Activated T-cell treated with anti-CD3 and anti-CD28 coated beads for 4 hours (primary cell): ENCODE data around the gene AOPEP.
"Not testable (repeated sequence)": the region's sequence is repeated elsewhere in the genome, so short reads cannot be mapped to it uniquely, and the experiment has no call there.

Experiments used
- DNase-seq: peaks from one replicate; pipeline ENCODE4 v3.0.0-alpha.2; 2020

AOPEP gene

DNA sequence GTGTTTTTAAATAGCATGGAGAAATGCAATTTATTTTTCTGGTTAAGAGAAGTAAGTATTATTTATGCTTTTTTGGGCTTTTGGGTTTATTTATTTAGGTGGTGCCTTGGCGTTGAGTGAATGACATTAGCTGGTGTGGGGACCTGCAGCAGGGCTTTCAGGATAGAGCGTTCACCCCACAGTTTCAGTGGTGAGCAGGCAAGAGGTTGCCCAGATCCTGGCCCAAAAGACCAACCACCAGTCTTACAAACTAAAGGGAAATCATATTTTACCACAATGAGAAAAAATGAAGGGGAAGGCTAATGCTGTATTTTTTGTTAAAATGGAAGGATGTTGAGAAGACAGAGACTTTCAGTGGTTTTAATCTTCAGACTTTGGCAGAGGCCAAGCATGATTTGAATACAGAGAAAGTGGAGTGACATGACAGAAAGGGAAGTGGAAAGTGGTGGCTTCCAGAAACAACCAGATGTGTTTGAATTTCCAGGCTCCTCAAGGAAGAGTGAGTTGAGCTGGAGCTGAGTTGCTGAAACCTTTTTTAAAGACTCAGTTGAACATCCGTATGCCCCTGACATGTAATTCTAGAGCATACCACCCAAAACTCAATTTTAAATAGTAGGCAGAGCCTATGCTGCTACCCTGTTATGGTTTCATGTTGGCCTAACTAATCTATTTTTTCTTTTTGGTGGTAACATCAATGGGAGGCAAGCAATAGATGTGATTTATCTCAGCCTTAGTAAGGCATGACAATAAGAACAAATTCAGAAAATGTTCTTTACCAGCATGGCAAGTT, 94.8 kb downstream of the AOPEP start:
- DNase-seq = no peak

DNA sequence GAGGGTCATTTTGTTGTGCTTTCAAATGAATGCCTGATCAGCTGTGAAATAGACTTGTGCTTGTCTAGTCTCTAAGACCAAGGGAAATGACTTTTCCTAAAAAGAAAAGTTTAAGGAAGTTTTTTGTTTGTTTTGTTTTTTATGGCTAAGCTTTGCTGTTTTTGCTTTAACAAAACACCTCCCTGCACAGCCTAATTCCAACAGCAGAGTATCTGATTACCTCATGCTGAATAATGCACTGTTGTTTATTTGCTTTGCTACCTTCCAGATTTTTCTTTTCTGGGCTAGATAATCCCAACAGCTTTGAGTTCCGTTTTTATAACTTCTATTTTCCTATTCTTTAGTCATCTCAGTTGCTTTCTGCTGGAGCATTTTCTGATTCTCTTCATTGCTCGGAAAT, 95.8 kb downstream of the AOPEP start:
- DNase-seq = no peak

DNA sequence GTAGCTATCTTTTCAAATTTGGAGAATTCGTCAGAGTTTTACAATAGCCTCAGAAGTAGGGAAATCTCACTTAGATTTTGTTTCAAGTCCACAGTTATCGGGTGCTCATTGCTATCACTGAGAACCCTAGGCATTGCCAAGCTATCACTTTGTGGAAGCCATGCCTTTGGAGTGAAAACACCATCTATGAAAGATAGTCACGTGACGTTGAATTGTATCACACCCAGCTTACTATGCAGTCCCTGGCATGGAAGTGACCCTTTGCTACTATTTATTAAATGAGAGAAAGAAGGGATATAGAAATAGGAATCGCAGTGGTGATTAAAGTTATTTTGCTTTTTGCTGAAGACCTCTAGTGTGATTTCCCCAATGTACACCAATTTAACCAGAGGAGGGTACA, 97.2 kb downstream of the AOPEP start:
- no peak for DNase-seq

DNA sequence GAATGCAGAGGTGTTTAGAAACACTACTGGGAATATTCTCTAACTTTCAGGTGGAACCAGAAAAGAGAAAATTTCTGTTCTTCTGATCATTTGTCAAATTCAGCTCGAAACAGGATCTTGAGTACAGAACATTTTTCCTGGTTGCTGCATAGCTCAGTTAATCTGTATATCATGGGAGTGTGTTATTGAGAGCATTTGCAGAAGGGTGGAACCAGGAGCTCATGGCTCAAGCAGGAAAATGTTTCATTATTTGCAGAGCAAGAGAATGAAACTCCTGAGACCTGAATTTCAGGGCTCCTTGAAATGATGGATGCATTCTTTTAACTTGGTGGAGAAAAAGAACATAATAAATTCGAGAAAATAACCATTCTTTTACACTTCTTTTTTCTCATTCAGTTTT, 97.9 kb downstream of the AOPEP start:
- no peak for DNase-seq

DNA sequence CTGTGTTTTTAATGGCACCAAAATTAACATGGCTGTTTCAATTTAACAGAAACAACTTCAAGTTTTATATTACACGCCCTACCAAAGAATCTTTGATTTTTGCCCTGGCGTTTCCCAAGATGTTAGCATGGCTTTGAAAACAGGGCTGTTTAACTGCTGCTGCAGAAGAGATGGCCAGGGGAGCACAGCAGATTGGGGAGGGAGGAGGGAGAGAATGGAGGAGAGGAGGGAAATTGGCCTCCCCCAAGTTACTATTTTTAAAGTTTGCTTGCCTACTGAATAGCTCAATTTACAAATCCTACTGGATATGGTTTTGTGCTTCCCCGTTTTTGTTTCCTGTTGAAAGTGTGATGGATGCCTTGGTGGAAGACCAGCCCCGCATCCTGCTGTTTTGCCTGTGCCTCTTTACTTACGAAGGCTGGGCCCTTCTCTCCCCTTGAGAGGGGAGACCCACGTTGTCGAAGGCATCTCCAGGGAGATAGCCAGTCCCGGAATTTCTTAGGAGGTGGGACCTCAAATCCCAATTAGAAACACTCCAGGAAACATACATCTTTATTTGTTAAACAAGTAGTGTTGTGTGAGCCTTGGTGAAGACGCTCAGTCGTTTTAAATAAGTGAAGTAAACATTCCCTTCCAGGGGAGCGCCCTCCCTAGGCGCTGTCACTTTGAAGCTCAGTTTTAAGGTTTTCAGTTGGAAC, 98.6 kb downstream of the AOPEP start:
- DNase-seq = no peak

DNA sequence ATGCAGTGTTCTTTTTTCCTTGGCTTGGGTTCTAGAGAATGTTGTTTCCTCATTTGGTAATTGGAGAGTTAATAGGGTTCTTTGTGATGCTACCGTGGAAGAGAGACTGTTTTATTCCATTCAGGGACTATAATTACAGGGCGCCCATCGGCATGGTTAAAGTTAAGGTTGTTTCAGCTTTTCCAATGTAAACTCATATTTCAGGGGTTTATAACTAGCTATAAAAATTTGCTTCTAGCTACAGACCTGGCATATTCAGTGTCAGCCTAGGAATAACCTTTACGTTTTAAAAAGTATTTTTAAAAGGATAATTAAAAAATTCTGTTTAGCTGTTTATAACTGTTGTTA, 99.1 kb downstream of the AOPEP start:
- no peak for DNase-seq

DNA sequence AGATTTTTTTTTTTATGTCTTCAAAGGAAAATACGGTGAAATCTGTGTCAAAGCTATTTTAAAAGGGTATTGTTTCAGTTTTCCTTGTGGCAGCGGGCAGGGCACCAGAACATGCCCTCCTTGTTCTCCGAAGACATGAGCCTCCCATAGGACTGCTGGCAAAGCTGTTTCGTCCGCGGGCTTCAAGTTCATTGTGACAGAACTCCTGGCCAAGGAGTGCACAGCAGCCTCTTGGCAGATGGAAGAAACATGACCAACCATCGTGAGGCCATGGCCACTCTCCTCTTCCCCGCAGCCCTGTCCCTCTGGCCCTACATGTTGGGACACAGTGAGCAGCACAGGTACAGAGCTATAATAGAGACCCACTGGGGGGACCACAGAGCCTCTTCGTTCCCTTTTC, 99.5 kb downstream of the AOPEP start:
- DNase-seq = no peak

DNA sequence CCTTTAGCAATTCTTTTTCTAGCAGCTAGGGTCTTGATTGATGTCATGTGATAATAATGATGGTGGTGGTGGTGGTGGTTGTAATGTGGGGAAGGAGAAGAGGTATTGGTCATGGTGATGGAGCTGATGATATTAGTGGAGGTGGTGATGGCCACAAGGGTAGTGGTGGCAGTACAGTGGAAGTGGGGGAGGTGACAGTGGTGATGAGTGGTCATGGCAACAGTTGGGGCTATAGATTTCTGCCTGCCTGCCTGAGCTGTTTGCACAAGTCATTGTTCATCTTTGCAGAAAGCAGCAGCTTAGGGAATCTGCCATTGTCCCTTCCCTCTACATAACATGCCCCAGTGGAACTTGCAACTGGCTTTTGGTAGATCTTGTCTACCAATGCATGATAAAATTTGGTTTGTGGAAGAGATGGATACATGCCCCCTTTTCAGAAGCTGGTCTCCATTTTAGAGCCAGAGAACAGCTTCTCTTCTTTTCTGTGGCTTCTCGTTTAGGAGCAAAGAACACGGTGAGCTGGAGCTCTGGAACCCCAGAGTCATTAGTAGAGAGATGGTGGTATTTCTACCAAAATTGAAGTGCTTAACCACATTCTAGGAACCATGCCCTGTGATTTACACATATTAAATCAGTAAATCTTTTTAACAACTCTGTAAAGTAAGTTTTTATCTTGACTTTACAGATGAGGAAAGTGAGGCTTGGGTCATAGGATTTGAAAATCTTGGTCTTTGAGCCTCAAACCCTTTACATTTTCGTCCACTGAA, 100.3 kb downstream of the AOPEP start:
- DNase-seq = no peak

DNA sequence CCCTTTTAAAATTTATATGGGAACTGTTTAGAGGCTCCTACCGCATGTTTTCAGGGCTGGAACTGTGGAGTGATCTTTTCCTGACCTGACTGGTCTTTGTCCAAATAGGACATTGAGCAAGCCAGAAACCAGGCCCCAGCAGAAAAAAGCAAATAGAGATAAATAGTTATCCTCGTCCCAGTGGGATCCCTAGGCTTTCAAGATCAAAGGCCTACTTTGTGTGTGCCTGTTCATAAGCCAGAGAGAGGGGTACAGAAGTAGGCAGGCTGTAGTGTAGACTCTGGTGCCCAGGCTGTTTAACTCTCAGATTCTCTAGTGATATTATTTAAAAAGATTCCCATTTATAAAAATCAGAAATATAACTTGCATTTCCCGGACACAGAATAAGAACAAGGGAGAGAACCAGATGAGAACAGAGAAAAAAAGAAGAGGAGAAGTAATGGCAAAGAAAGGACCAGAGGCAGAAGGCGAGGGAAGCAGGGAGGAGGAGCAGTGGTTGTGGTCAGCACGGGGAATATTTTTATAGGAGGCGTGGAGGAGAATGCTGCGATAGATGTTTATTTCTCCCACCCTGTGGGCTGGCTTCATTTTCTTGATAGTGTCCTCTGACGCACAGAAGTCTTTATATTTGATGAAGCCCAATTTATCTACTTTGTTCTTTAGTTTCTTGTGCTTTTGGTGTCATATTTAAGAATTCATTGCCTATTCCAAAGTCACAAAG, 101.2 kb downstream of the AOPEP start:
- no peak for DNase-seq

DNA sequence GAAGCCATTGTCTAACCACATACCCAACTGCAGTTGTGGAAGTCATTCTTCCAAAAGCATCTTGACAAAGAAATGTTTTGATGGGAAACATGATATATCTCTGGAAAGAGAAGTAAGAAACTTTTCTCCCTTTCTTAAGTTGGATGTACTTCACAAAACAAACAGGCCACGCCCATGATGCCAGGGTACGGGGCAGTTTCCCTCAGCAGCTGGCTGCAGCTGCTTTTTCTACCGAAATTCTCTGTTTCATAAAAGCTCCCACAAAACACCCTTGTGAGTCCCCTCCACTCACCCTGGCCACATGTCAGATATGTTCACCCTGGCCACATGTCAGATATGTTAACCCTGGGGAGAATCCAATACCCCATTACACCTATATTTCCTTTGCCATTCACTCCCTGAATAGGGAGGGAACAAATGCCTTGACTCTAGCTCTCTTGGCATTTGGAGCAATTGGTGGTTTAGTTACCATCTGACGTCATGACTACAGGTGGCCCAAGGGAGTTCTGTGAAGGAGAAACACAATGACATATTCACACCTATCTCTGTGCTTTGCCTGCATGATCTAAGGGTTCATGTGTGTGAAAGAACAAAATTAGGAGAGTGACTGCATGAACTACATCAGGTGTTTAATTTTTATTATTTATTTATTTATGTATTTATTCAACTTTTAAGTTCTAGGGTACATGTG, 103.0 kb downstream of the AOPEP start:
- DNase-seq = no peak

DNA sequence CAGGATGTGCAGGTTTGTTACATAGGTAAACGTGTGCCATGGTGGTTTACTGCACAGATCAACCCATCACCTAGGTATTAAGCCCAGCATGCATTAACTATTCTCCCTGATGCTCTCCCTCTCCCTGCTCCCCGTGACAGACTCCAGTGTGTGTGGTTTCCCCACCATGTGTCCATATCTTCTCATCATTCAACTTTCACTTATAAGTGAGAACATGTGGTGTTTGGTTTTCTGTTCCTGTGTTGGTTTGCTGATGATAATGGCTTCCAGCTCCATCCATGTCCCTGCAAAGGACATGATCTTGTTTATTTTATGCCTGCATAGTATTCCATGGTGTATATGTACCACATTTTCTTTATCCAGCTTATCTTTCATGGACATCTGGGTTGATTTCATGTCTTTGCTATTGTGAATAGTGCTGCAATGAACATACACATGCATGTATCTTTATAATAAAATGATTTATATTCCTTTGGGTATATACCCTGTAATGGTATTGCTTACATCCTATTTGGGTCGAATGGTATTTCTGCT, 103.6 kb downstream of the AOPEP start:
- not testable (repeated sequence) for DNase-seq

DNA sequence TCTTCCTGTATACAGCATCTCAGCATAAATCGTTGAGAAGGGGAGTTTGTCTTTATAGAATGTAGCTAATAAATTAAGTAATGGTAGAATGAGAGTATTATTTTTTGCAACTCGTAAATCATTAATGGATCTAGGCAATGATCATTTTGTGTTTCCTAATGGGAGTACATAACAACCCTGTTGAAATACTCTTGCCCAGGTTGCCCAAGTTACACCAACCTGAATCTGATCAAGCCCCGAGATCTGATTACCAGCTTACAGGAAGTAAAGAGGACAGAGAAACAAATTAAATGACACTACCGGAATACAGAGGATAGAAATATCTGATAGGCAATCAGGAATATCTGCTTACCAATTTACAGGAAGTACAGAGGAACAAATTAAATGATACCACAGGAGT, 107.3 kb downstream of the AOPEP start:
- DNase-seq = no peak

DNA sequence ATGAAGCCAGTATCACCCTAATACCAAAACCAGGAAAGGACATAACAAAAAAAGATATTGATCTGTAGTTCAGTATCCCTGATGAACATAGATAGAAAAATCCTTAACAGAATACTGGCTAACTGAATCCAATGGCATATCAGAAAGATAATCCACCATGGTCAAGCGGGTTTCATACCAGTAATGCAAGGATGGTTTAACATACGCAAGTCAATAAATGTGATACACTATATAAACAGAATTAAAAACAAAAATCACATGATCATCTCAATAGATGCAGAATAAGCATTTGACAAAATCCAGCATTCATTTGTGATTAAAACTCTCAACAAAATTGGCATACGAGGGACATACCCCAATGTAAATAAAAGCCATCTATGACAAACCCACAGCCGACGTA, 110.9 kb downstream of the AOPEP start:
- DNase-seq = no peak

DNA sequence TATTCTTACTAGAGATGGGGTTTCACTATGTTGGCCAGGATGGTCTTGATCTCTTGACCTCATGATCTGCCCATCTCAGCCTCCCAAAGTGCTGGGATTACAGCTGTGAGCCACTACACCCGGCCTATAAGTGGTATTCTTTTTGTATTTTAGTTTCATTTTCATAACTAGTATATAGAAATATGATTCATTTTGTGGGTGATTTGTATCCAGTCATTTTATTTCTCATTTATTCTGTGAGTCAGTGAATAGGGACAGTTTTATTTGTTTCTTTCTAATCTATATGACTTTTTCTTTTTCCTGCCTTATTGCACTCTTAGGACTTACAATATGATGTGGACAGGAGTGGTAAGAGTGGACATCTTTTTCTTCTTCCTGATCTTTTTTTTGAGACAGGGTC, 112.9 kb downstream of the AOPEP start:
- no peak for DNase-seq

DNA sequence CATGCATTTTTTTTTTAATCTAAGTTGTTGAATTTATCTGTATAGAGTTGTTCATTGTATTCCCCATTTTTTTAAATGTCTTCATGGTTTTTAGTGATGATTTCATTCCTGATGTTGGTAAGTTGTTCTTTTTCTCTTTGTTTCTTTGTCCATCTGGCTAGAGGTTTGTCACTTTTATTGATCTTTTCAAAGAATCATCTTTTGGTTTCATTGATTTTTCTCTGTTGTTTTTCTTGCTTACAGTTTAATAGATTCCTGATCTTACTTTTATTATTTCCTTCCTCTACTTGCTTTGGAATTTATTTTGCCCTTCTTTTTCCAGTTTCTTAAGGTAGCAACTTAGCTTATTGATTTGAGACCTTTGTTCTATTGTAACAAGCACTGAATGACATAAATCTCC, 114.2 kb downstream of the AOPEP start:
- DNase-seq = no peak

DNA sequence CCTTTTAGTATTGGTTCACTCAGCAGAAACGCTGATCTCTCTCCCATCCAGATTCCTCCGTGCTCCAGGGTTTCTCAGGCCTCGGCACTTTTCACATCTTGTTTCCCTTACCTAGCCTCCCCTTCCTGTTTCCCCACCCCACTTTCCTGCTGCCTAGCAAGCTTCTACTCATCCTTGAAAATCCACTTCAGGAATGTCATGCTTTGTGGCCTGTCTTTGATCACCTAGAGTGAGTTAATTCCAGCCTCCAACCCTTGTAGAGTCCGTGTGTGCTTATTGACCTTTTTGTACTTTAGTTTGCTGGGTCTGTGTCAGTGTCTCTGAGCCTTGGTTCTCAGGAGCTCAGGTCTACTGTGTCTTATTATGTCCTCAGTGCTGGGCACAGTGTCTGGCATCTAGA, 116.6 kb downstream of the AOPEP start:
- DNase-seq = no peak

DNA sequence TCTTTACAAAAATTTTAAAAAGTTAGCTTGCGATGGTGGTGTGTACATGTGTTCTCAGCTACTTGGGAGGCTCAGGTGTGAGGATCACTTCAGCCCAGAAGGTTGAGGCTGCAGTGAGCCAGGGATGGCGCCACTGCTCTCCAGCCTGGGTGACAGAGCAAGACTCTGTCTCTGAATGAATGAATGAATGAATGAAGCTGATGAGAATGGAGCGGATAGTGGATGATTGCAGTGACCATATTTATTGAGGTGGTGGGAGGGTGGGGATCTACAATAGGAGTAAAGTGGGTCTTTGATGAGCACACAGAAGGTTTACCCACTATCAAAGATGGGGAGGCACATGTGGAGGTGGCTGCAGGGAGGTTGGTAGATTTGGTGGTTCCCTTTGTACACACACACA, 120.2 kb downstream of the AOPEP start:
- DNase-seq = no peak

DNA sequence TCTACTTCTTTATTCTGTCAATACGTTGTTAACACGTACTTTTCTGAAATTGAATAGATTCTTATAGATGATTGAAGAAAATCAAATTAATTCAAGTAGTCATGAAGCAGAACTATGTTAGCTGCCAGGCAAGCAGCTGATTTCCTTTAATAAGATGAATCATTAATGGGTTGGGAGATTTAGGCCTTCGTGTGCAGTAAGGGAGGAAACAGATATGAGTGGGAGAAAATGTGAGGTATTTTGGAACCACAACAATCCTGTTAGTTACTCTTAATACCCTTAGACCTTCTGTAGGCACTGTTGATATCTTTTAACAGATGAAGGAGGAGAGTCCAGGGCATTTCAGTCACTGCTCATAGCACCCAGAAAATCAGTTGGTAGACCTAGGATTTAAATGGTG, 121.0 kb downstream of the AOPEP start:
- no peak for DNase-seq

DNA sequence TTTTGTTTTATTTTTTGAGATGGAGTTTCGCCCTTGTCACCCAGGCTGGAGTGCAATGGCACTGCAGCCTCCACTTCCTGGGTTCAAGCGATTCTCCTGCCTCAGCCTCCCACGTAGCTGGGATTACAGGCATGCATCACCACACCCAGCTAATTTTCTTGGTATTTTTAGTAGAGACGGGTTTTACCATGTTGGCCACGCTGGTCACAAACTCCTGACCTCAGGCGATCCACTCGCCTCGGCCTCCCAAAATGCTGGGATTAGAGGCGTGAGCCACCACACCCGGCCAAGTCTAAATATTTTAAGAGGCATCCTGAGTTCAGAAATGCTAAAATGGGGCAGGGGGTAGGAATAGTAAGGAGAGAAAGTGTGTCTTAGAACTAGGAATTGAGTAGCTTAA, 122.3 kb downstream of the AOPEP start:
- not testable (repeated sequence) for DNase-seq

DNA sequence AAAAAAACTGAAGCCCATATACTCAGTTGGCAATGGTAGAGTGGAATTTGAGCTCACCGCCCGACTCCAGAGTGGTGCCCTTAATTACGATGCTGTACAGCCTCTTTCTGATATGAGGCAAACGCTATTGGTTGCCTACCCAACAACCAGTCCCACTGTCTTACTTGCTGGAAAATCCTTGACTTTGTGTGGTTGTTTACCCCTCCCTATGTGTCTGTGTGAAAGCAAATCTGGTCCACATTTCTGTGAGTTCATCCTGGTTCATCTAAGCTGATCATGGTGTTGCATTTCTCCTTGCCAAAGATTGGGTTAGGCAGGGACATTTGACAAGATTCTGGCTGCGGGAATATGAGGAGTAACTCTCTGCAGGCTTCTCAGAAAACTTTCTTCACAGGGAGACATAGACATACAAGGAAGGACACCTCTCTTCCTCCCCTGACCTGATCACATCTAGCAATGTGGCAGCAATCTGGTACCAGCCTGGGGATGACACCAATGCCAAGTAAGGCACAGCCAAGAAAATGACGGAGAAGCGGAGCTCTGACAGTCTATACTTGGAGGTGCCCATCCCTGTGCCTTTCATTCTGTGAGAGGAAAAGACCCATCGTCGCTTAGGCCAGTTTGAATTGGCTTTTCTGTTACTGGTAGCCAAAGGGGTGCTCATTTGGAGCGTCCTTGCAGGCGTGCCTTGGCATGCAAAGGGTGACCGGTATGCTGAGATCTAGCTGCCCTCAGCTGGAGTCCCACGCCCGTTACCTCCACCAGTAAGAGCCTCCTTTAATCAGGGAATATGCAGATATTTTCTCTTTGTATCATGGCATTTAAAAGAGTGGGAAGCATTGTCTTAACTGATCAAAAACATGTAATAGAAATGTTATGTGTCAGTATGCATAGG, 124.3 kb downstream of the AOPEP start:
- no peak for DNase-seq

DNA sequence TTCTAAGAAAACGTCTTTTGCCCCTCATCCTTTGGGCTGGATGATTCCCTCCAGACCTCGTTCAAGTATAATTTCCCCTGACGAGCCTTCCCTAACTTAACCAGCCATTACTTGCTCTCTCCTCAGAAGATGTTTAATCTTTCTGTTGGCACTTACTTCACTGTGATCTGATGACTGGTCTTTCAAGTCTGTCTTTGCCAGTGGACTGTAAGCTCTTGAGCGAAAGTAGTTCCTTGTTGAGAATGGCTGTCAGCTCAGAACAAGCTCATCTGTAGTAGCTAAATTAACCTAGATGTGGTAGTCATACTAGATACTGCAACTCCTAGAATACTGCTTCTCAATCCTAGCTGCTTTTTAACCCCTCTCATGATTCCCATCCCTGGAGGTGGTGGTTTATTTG, 125.0 kb downstream of the AOPEP start:
- DNase-seq = no peak
